ENCODE measurements around the gene TSPAN9.

The TSPAN9 gene

GRCh38 chr12:3233797-3234196 is 156.6 kb downstream of the TSPAN9 start:
- ChIA-PET CTCF (interaction anchor here (1.3 to 1.6 kb wide), 2 partner anchors 22 to 41 kb away, joined by 3 to 4 read pairs; no protein-coding TSS in a partner anchor), POLR2A (no interaction called here)
- TF ChIP-seq CTCF (IDR thresholded peaks at IDR 0.05; ENCODE audit: control extremely low read depth, extremely low read depth, low read depth, missing control alignments): no peak
- no peak for DNase-seq (ENCODE audit: extremely low spot score)

- ChIA-PET CTCF (interaction anchor here (1.5 kb wide), 1 partner anchor 19 kb away, joined by 4 read pairs; no protein-coding TSS in a partner anchor), POLR2A (no interaction called here)
- no peak for DNase-seq (ENCODE audit: extremely low spot score)
- no peak for TF ChIP-seq CTCF (IDR thresholded peaks at IDR 0.05; ENCODE audit: control extremely low read depth, extremely low read depth, low read depth, missing control alignments)
These were observed 159.4 kb downstream of the TSPAN9 start for GRCh38 chr12:3236345-3237187.

- ChIA-PET POLR2A (no interaction called here), CTCF (interaction anchor here (1.6 kb wide), 1 partner anchor 37 kb away, joined by 6 read pairs; no protein-coding TSS in a partner anchor)
- DNase-seq (ENCODE audit: extremely low spot score): no peak
- TF ChIP-seq CTCF (IDR thresholded peaks at IDR 0.05; ENCODE audit: control extremely low read depth, extremely low read depth, low read depth, missing control alignments): no peak
These were observed 161.0 kb downstream of the TSPAN9 start for GRCh38 chr12:3238196-3238595.

GRCh38 chr12:3241621-3242020 is 164.4 kb downstream of the TSPAN9 start:
- CTCF ChIA-PET: no interaction called here
- TF ChIP-seq CTCF (IDR thresholded peaks at IDR 0.05; ENCODE audit: control extremely low read depth, extremely low read depth, low read depth, missing control alignments): no peak
- POLR2A ChIA-PET: no interaction called here
- no peak for DNase-seq (ENCODE audit: extremely low spot score)

GRCh38 chr12:3242199-3242863 is 165.2 kb downstream of the TSPAN9 start:
- no peak for TF ChIP-seq CTCF (IDR thresholded peaks at IDR 0.05; ENCODE audit: control extremely low read depth, extremely low read depth, low read depth, missing control alignments)
- ChIA-PET CTCF (interaction anchor here (1.2 kb wide), 1 partner anchor 10 kb away, joined by 4 read pairs; no protein-coding TSS in a partner anchor), POLR2A (interaction anchor here (0.6 kb wide), 1 partner anchor 524 kb away, joined by 3 read pairs; no protein-coding TSS in a partner anchor)
- DNase-seq (ENCODE audit: extremely low spot score): no peak

- no peak for DNase-seq (ENCODE audit: extremely low spot score)
- CTCF ChIA-PET: interaction anchor here (1.2 kb wide), 1 partner anchor 9 kb away, joined by 4 read pairs; no protein-coding TSS in a partner anchor
- no peak for TF ChIP-seq CTCF (IDR thresholded peaks at IDR 0.05; ENCODE audit: control extremely low read depth, extremely low read depth, low read depth, missing control alignments)
- POLR2A ChIA-PET: no interaction called here
These were observed 166.4 kb downstream of the TSPAN9 start for GRCh38 chr12:3243376-3244084.
